ENCODE measurements around the gene PGK1. TPM values are rescaled to one million over a fixed set of nuclear protein-coding genes. Genes with fewer than 3 reads are reported as not detected.

The PGK1 gene
- total and polyA plus RNA-seq, 4 donors = 82.3 to 508 (median 281) TPM

GRCh38 chrX:78111140-78111931 is 7.3 kb downstream of the PGK1 start:
- no peak overlapping the region for H3K4me3 ChIP-seq
- no peaks in the 10 kb centered on the region for H3K9me3 ChIP-seq (ENCODE audit: control insufficient read depth in 4 of 4, insufficient read depth in 3 of 4, low read length in 3 of 4)
- no peak for DNase-seq
- 79 to 88% methylated on average over 10 of the region's 10 CpGs for WGBS, 2 donors
- H3K9ac ChIP-seq (ENCODE audit: insufficient read depth in 1 of 2, low read length in 2 of 2) = no peak overlapping the region
- H3K36me3 ChIP-seq (ENCODE audit: control insufficient read depth in 4 of 4, insufficient read depth in 4 of 4, low read length in 4 of 4) = peaks cover 6 to 11% (median 8%) of the 10 kb centered on the region in 4 donors
- H3K27me3 ChIP-seq (ENCODE audit: control insufficient read depth in 3 of 3, insufficient read depth in 3 of 3, low read length in 2 of 3) = peaks cover 0 to 4% (median 0%) of the 10 kb centered on the region in 3 donors
- TF ChIP-seq CTCF (IDR thresholded peaks at IDR 0.05; ENCODE audit: control extremely low read depth, extremely low read depth) = no peak
- H3K4me1 ChIP-seq (ENCODE audit: control insufficient read depth in 5 of 5, insufficient read depth in 5 of 5, low read length in 5 of 5) = peaks cover 0 to 11% (median 0%) of the 10 kb centered on the region in 5 donors
- ATAC-seq (ENCODE audit: insufficient read depth, low FRiP score) = no peak
- H3K27ac ChIP-seq (ENCODE audit: low read depth in 1 of 2, low read length in 1 of 2) = no peak overlapping the region

GRCh38 chrX:78116365-78116764 is 12.3 kb downstream of the PGK1 start:
- Histone ChIP-seq H3K9ac (ENCODE audit: insufficient read depth in 1 of 2, low read length in 2 of 2) (no peak overlapping the region), H3K27ac (ENCODE audit: low read depth in 1 of 2, low read length in 1 of 2) (no peak overlapping the region), H3K4me3 (no peak overlapping the region), H3K36me3 (ENCODE audit: control insufficient read depth in 4 of 4, insufficient read depth in 4 of 4, low read length in 4 of 4) (peaks cover 6 to 29% (median 23%) of the 10 kb centered on the region in 4 donors), H3K27me3 (ENCODE audit: control insufficient read depth in 3 of 3, insufficient read depth in 3 of 3, low read length in 2 of 3) (peaks cover 0 to 4% (median 0%) of the 10 kb centered on the region in 3 donors), H3K4me1 (ENCODE audit: control insufficient read depth in 5 of 5, insufficient read depth in 5 of 5, low read length in 5 of 5) (no peaks in the 10 kb centered on the region), H3K9me3 (ENCODE audit: control insufficient read depth in 4 of 4, insufficient read depth in 3 of 4, low read length in 3 of 4) (no peaks in the 10 kb centered on the region)
- TF ChIP-seq CTCF (IDR thresholded peaks at IDR 0.05; ENCODE audit: control extremely low read depth, extremely low read depth) = no peak
- DNase-seq (no peak), ATAC-seq (ENCODE audit: insufficient read depth, low FRiP score) (no peak)

- no peak for ATAC-seq (ENCODE audit: insufficient read depth, low FRiP score)
- 52 to 65% methylated on average over 2 of the region's 2 CpGs for WGBS, 2 donors
Measured at GRCh38 chrX:78116766-78117165, 12.7 kb downstream of the PGK1 start.

More at GRCh38 chrX:78116766-78117165, 12.7 kb downstream of the PGK1 start:
- Histone ChIP-seq H3K9me3 (ENCODE audit: control insufficient read depth in 4 of 4, insufficient read depth in 3 of 4, low read length in 3 of 4) (no peaks in the 10 kb centered on the region), H3K4me3 (no peak overlapping the region), H3K27ac (ENCODE audit: low read depth in 1 of 2, low read length in 1 of 2) (no peak overlapping the region), H3K27me3 (ENCODE audit: control insufficient read depth in 3 of 3, insufficient read depth in 3 of 3, low read length in 2 of 3) (peaks cover 0 to 4% (median 0%) of the 10 kb centered on the region in 3 donors), H3K4me1 (ENCODE audit: control insufficient read depth in 5 of 5, insufficient read depth in 5 of 5, low read length in 5 of 5) (no peaks in the 10 kb centered on the region), H3K36me3 (ENCODE audit: control insufficient read depth in 4 of 4, insufficient read depth in 4 of 4, low read length in 4 of 4) (peaks cover 6 to 26% (median 23%) of the 10 kb centered on the region in 4 donors), H3K9ac (ENCODE audit: insufficient read depth in 1 of 2, low read length in 2 of 2) (no peak overlapping the region)
- TF ChIP-seq CTCF (IDR thresholded peaks at IDR 0.05; ENCODE audit: control extremely low read depth, extremely low read depth) = no peak
- DNase-seq = no peak

Measured in lung (tissue), 12 donors.